Renal cortex interstitium (tissue), 15 donors: ENCODE results near the gene SLC6A11. TPM values are rescaled to one million over a fixed set of nuclear protein-coding genes. Genes with fewer than 3 reads are reported as not detected.

Source experiments
- DNase-seq, 11 donors: peaks; one replicate each; pipeline ENCODE4 v3.0.0-alpha.2; 2013; ENCODE audit warnings: low read depth in 9 of 11, low spot score in 4 of 11; ENCODE audit errors: extremely low read depth in 1 of 11
- long read RNA-seq, 16 experiments: transcript quantifications; one replicate each; lab custom pipeline, GENCODE V29; 2026
- polyA plus RNA-seq, 3 donors: library from polyadenylated mRNA; unstranded; fragments of 120-200 nt; gene quantifications; one replicate each; pipeline ENCODE4 v1.2.1, GENCODE V29; 2013; ENCODE audit not compliant: insufficient read length in 3 of 3

Gene SLC6A11
- under 1 TPM; 0.11 to 0.24 (median 0.12) TPM for polyA plus RNA-seq
- long read RNA-seq, donor 1: 0 reads
- long read RNA-seq, donor 2: 0 reads
- long read RNA-seq, donor 3: 0 reads
- long read RNA-seq, donor 4: 0 reads
- long read RNA-seq, donor 5: 0 reads
- long read RNA-seq, donor 6: 0 reads
- long read RNA-seq, donor 7: 0 reads
- long read RNA-seq, donor 8: 0 reads
- long read RNA-seq, donor 9: 0 reads
- long read RNA-seq, donor 10: 0 reads
- long read RNA-seq, donor 11: 0 reads
- long read RNA-seq, donor 12: 0 reads
- long read RNA-seq, donor 13: 0 reads
- long read RNA-seq, donor 14: 0 reads
- long read RNA-seq, donor 15: 0 reads
- long read RNA-seq, donor 16: 0 reads

- peak in 6 of 11 donors; percentile 2 to 18 (median 9) for DNase-seq
Observed at GRCh38 chr3:10816019-10816862, at the start of gene SLC6A11. TSS of gene SLC6A11 (plus strand) at chr3:10816228. CDS start at chr3:10816266, 38 bp downstream.

- no peak for DNase-seq
Observed at GRCh38 chr3:10768708-10769394, 47.2 kb upstream of the SLC6A11 start.

GRCh38 chr3:10770547-10770946, 45.5 kb upstream of the SLC6A11 start:
- no peak for DNase-seq

- no peak for DNase-seq
Observed at GRCh38 chr3:10770981-10771380, 45.0 kb upstream of the SLC6A11 start.

- no peak for DNase-seq
Observed at GRCh38 chr3:10771486-10772270, 44.4 kb upstream of the SLC6A11 start.

GRCh38 chr3:10772271-10773161, 43.5 kb upstream of the SLC6A11 start:
- DNase-seq: no peak

- DNase-seq: no peak
Observed at GRCh38 chr3:10774129-10774670, 41.8 kb upstream of the SLC6A11 start.

GRCh38 chr3:10774825-10775224, 41.2 kb upstream of the SLC6A11 start:
- no peak for DNase-seq

GRCh38 chr3:10775259-10775658, 40.8 kb upstream of the SLC6A11 start:
- DNase-seq: no peak

GRCh38 chr3:10775828-10776227, 40.2 kb upstream of the SLC6A11 start:
- DNase-seq: no peak

- DNase-seq: no peak
Observed at GRCh38 chr3:10777627-10778026, 38.4 kb upstream of the SLC6A11 start.

- no peak for DNase-seq
Observed at GRCh38 chr3:10778492-10779292, 37.3 kb upstream of the SLC6A11 start.

- no peak for DNase-seq
Observed at GRCh38 chr3:10779293-10779805, 36.7 kb upstream of the SLC6A11 start.

- DNase-seq: no peak
Observed at GRCh38 chr3:10780243-10780642, 35.8 kb upstream of the SLC6A11 start.

GRCh38 chr3:10780922-10781321, 35.1 kb upstream of the SLC6A11 start:
- no peak for DNase-seq

- DNase-seq: no peak
Observed at GRCh38 chr3:10781981-10782380, 34.0 kb upstream of the SLC6A11 start.
